Esophagus muscularis mucosa (tissue), 3 donors: ENCODE data around the gene VPS9D1.
"Not testable (repeated sequence)": the region's sequence is repeated elsewhere in the genome, so short reads cannot be mapped to it uniquely, and the experiment has no call there.

Source experiments
- CTCF ChIP-seq, 3 experiments: fragments of 200-600 bp in 2 of 3; fragments of 450-650 bp in 1 of 3; sonication (generic) in 2 of 3; IDR thresholded peaks; one replicate each; pipeline ENCODE4 v1.5.1; 2017 to 2019; ENCODE audit warnings: antibody characterized with exemption in 3 of 3, mild to moderate bottlenecking in 2 of 3, moderate library complexity in 1 of 3
- POLR2A ChIP-seq: fragments of 450-650 bp; IDR thresholded peaks from one replicate; pipeline ENCODE4 v1.6.1; 2017; ENCODE audit warnings: antibody characterized with exemption, moderate library complexity, mild to moderate bottlenecking, low read depth

GRCh38 chr16:89667000-89667399, 53.7 kb downstream of the VPS9D1 start:
- peak in 1 of 3 experiments; percentile 29 for TF ChIP-seq CTCF (IDR thresholded peaks at IDR 0.05)
- TF ChIP-seq POLR2A, result not testable (repeated sequence)
